EL (cell line): Measurements from ENCODE around the gene PLA2G5.
"Not testable (repeated sequence)": the region's sequence is repeated elsewhere in the genome, so short reads cannot be mapped to it uniquely, and the experiment has no call there.

Experiments
- DNase-seq: peaks from one replicate; pipeline ENCODE4 v3.0.0-alpha.2; 2016

Gene PLA2G5

GRCh38 chr1:20069874-20070273 is at the start of gene PLA2G5:
TSS of gene PLA2G5 (plus strand) at chr1:20070194. CDS start at chr1:20084831, 14,637 bp downstream.
- DNase-seq = peak; percentile 24

GRCh38 chr1:20028125-20028524 is 41.9 kb upstream of the PLA2G5 start:
- no peak for DNase-seq

GRCh38 chr1:20028726-20029125 is 41.3 kb upstream of the PLA2G5 start:
- DNase-seq = no peak

GRCh38 chr1:20029178-20029912 is 40.6 kb upstream of the PLA2G5 start:
- DNase-seq = no peak

GRCh38 chr1:20030436-20031151 is 39.4 kb upstream of the PLA2G5 start:
- DNase-seq = not testable (repeated sequence)

- no peak for DNase-seq
Measured at GRCh38 chr1:20031161-20031560, 38.8 kb upstream of the PLA2G5 start.

- no peak for DNase-seq
Measured at GRCh38 chr1:20031836-20032235, 38.2 kb upstream of the PLA2G5 start.

- no peak for DNase-seq
Measured at GRCh38 chr1:20032425-20032824, 37.6 kb upstream of the PLA2G5 start.

GRCh38 chr1:20033420-20033819 is 36.6 kb upstream of the PLA2G5 start:
- DNase-seq = no peak

- no peak for DNase-seq
Measured at GRCh38 chr1:20035114-20035513, 34.9 kb upstream of the PLA2G5 start.

- DNase-seq = peak; percentile 22
Measured at GRCh38 chr1:20037877-20038276, 32.1 kb upstream of the PLA2G5 start.

GRCh38 chr1:20047096-20047495 is 22.9 kb upstream of the PLA2G5 start:
- DNase-seq = no peak

GRCh38 chr1:20048563-20048962 is 21.4 kb upstream of the PLA2G5 start:
- DNase-seq = no peak

- not testable (repeated sequence) for DNase-seq
Measured at GRCh38 chr1:20049056-20049798, 20.8 kb upstream of the PLA2G5 start.

- no peak for DNase-seq
Measured at GRCh38 chr1:20051218-20051829, 18.7 kb upstream of the PLA2G5 start.

- no peak for DNase-seq
Measured at GRCh38 chr1:20052386-20052785, 17.6 kb upstream of the PLA2G5 start.

GRCh38 chr1:20057886-20058420 is 12.0 kb upstream of the PLA2G5 start:
- no peak for DNase-seq

GRCh38 chr1:20058531-20058930 is 11.5 kb upstream of the PLA2G5 start:
- DNase-seq = peak; percentile 81

GRCh38 chr1:20059847-20060246 is 10.1 kb upstream of the PLA2G5 start:
- DNase-seq = no peak

- not testable (repeated sequence) for DNase-seq
Measured at GRCh38 chr1:20060791-20061190, 9.2 kb upstream of the PLA2G5 start.

- no peak for DNase-seq
Measured at GRCh38 chr1:20061866-20062265, 8.1 kb upstream of the PLA2G5 start.

GRCh38 chr1:20063861-20064292 is 6.1 kb upstream of the PLA2G5 start:
- DNase-seq = peak; percentile 83

- DNase-seq = no peak
Measured at GRCh38 chr1:20068722-20069121, 1.3 kb upstream of the PLA2G5 start.
